ENCODE results near the gene LRRC63.

GRCh38 chr13:46170268-46170667 is 41.5 kb upstream of the LRRC63 start:
- no peak for TF ChIP-seq ZNF274 (IDR thresholded peaks at IDR 0.05; ENCODE audit: borderline replicate concordance, low read depth, low read length)
- no peak for TF ChIP-seq HNRNPH1 (optimal IDR thresholded peaks at IDR 0.05; ENCODE audit: low read depth, low read length)
- no peak for TF ChIP-seq ZBTB7A (IDR thresholded peaks at IDR 0.05; ENCODE audit: borderline replicate concordance, control insufficient read depth, low read depth, low read length)
- no peak for TF ChIP-seq CREB1 (IDR thresholded peaks at IDR 0.05)
- no peak for TF ChIP-seq CREB1 (CRISPR knock-in tag; IDR thresholded peaks at IDR 0.05)

All from K562 (cell line).